Activated T-cell treated with anti-CD3 and anti-CD28 coated beads, Interleukin-2, amount 50 U/mL, for 1 hour (primary cell): ENCODE measurements around the gene SV2B.
A peak's percentile ranks its signal among the peaks of the same experiment; 100 is the strongest.

Experiments
- DNase-seq: peaks from one replicate; pipeline ENCODE4 v3.0.0-alpha.2; 2020

SV2B gene

GRCh38 chr15:91278951-91279350 lies 178.9 kb downstream of the SV2B start:
- DNase-seq = no peak

- DNase-seq = no peak
These were observed 179.4 kb downstream of the SV2B start for GRCh38 chr15:91279486-91279885.

- DNase-seq = no peak
These were observed 181.9 kb downstream of the SV2B start for GRCh38 chr15:91281947-91282346.

- DNase-seq = no peak
These were observed 182.4 kb downstream of the SV2B start for GRCh38 chr15:91282486-91282885.

- no peak for DNase-seq
These were observed 183.1 kb downstream of the SV2B start for GRCh38 chr15:91283155-91283554.

GRCh38 chr15:91284758-91285466 lies 184.9 kb downstream of the SV2B start:
- no peak for DNase-seq

GRCh38 chr15:91289324-91289723 lies 189.3 kb downstream of the SV2B start:
- no peak for DNase-seq

GRCh38 chr15:91290553-91290952 lies 190.5 kb downstream of the SV2B start:
- no peak for DNase-seq

- no peak for DNase-seq
These were observed 191.6 kb downstream of the SV2B start for GRCh38 chr15:91291673-91292072.

GRCh38 chr15:91294344-91294743 lies 194.3 kb downstream of the SV2B start:
- no peak for DNase-seq

- no peak for DNase-seq
These were observed 194.7 kb downstream of the SV2B start for GRCh38 chr15:91294795-91295194.

GRCh38 chr15:91298101-91298500 lies 198.0 kb downstream of the SV2B start:
- DNase-seq = no peak

- DNase-seq = peak; percentile 41
These were observed 202.8 kb downstream of the SV2B start for GRCh38 chr15:91302588-91303439.

GRCh38 chr15:91304210-91304609 lies 204.2 kb downstream of the SV2B start:
- DNase-seq = no peak

GRCh38 chr15:91304786-91305185 lies 204.7 kb downstream of the SV2B start:
- no peak for DNase-seq

- no peak for DNase-seq
These were observed 206.1 kb downstream of the SV2B start for GRCh38 chr15:91306144-91306543.

GRCh38 chr15:91307601-91308000 lies 207.5 kb downstream of the SV2B start:
- DNase-seq = no peak

GRCh38 chr15:91308199-91308598 lies 208.1 kb downstream of the SV2B start:
- DNase-seq = no peak

- no peak for DNase-seq
These were observed 208.8 kb downstream of the SV2B start for GRCh38 chr15:91308855-91309254.

GRCh38 chr15:91311986-91312385 lies 211.9 kb downstream of the SV2B start:
- DNase-seq = peak; percentile 26

- DNase-seq = no peak
These were observed 216.1 kb downstream of the SV2B start for GRCh38 chr15:91316126-91316525.

- no peak for DNase-seq
These were observed 218.5 kb downstream of the SV2B start for GRCh38 chr15:91318516-91318915.

GRCh38 chr15:91318931-91319330 lies 218.9 kb downstream of the SV2B start:
- DNase-seq = no peak

- no peak for DNase-seq
These were observed 219.5 kb downstream of the SV2B start for GRCh38 chr15:91319371-91320059.
